ENCODE results near the gene ARHGAP19. TPM values are rescaled to one million over a fixed set of nuclear protein-coding genes. Genes with fewer than 3 reads are reported as not detected.

The ARHGAP19 gene
- total RNA-seq, 1 experiment from 2014 or later: 59.0 TPM

GRCh38 chr10:97213431-97213830 lies 79.0 kb downstream of the ARHGAP19 start:
- H3K36me3 ChIP-seq (ENCODE audit: insufficient read depth, low read length, poor library complexity, severe bottlenecking): no peaks in the 10 kb centered on the region
- H3K27me3 ChIP-seq (replicated peaks; ENCODE audit: insufficient read depth, low read depth, low read length, poor library complexity): no peaks in the 10 kb centered on the region
- no peak overlapping the region for H3K27ac ChIP-seq (ENCODE audit: low read depth, low read length, poor library complexity, severe bottlenecking)
- no peak for DNase-seq (ENCODE audit: low spot score)
- no peaks in the 10 kb centered on the region for H3K4me1 ChIP-seq (ENCODE audit: insufficient read depth, low read length, poor library complexity, severe bottlenecking)
- intact Hi-C loops (cut with micrococcal nuclease; ENCODE audit: unreplicated experiment): no loop called here
- ChIA-PET CTCF (interaction anchor here (1.2 kb wide), 2 partner anchors 34 to 141 kb away, joined by 3 to 4 read pairs; no protein-coding TSS in a partner anchor), POLR2A (ENCODE audit: low non-redundant PET) (no interaction called here)
- H3K4me3 ChIP-seq (ENCODE audit: low read depth, low read length, poor library complexity, severe bottlenecking): no peak overlapping the region
- H3K9me3 ChIP-seq (ENCODE audit: low read depth, low read length, poor library complexity, severe bottlenecking): no peaks in the 10 kb centered on the region
- TF ChIP-seq EZH2 (IDR thresholded peaks at IDR 0.05; ENCODE audit: borderline replicate concordance, low read depth, low read length, poor library complexity, severe bottlenecking): no peak
- no peak for TF ChIP-seq CTCF (conservative IDR thresholded peaks at IDR 0.05; ENCODE audit: low read depth, low read length)
- no TSS peak for BruUV-seq (replicated peaks)

- no peaks in the 10 kb centered on the region for H3K36me3 ChIP-seq (ENCODE audit: insufficient read depth, low read length, poor library complexity, severe bottlenecking)
- H3K27ac ChIP-seq (ENCODE audit: low read depth, low read length, poor library complexity, severe bottlenecking): no peak overlapping the region
- no peak for DNase-seq (ENCODE audit: low spot score)
- intact Hi-C loops (cut with micrococcal nuclease; ENCODE audit: unreplicated experiment): no loop called here
- no TSS peak for BruUV-seq (replicated peaks)
- no peaks in the 10 kb centered on the region for H3K27me3 ChIP-seq (replicated peaks; ENCODE audit: insufficient read depth, low read depth, low read length, poor library complexity)
- TF ChIP-seq CTCF (conservative IDR thresholded peaks at IDR 0.05; ENCODE audit: low read depth, low read length) (no peak), EZH2 (IDR thresholded peaks at IDR 0.05; ENCODE audit: borderline replicate concordance, low read depth, low read length, poor library complexity, severe bottlenecking) (no peak)
- H3K4me1 ChIP-seq (ENCODE audit: insufficient read depth, low read length, poor library complexity, severe bottlenecking): no peaks in the 10 kb centered on the region
- ChIA-PET CTCF (interaction anchor here (0.9 to 6.3 kb wide), 7 partner anchors 14 to 176 kb away, joined by 3 to 87 read pairs (median 5); no protein-coding TSS in a partner anchor), POLR2A (ENCODE audit: low non-redundant PET) (no interaction called here)
- H3K9me3 ChIP-seq (ENCODE audit: low read depth, low read length, poor library complexity, severe bottlenecking): no peaks in the 10 kb centered on the region
- no peak overlapping the region for H3K4me3 ChIP-seq (ENCODE audit: low read depth, low read length, poor library complexity, severe bottlenecking)
These were observed 81.2 kb downstream of the ARHGAP19 start for GRCh38 chr10:97211229-97211628.

GRCh38 chr10:97210543-97210960 lies 81.9 kb downstream of the ARHGAP19 start:
- Histone ChIP-seq H3K4me3 (ENCODE audit: low read depth, low read length, poor library complexity, severe bottlenecking) (no peak overlapping the region), H3K4me1 (ENCODE audit: insufficient read depth, low read length, poor library complexity, severe bottlenecking) (no peaks in the 10 kb centered on the region), H3K9me3 (ENCODE audit: low read depth, low read length, poor library complexity, severe bottlenecking) (no peaks in the 10 kb centered on the region), H3K36me3 (ENCODE audit: insufficient read depth, low read length, poor library complexity, severe bottlenecking) (no peaks in the 10 kb centered on the region), H3K27me3 (replicated peaks; ENCODE audit: insufficient read depth, low read depth, low read length, poor library complexity) (no peaks in the 10 kb centered on the region), H3K27ac (ENCODE audit: low read depth, low read length, poor library complexity, severe bottlenecking) (no peak overlapping the region)
- ChIA-PET CTCF (interaction anchor here (0.6 to 6.3 kb wide), 11 partner anchors 12 to 1207 kb away, joined by 3 to 87 read pairs (median 4); no protein-coding TSS in a partner anchor), POLR2A (ENCODE audit: low non-redundant PET) (interaction anchor here (0.6 kb wide), 1 partner anchor 40 kb away, joined by 3 read pairs; no protein-coding TSS in a partner anchor)
- intact Hi-C loops (cut with micrococcal nuclease; ENCODE audit: unreplicated experiment): loop anchor here (1.0 kb wide), 1 partner anchor 137 kb away; no protein-coding TSS in a partner anchor
- DNase-seq (ENCODE audit: low spot score): peak; percentile 79
- BruUV-seq (replicated peaks): no TSS peak
- TF ChIP-seq EZH2 (IDR thresholded peaks at IDR 0.05; ENCODE audit: borderline replicate concordance, low read depth, low read length, poor library complexity, severe bottlenecking) (no peak), CTCF (conservative IDR thresholded peaks at IDR 0.05; ENCODE audit: low read depth, low read length) (peak; percentile 96)

Data from A673 (cell line).